Adrenal gland (tissue), 12 donors: Measurements from ENCODE around the gene LRP1B. TPM values are rescaled to one million over a fixed set of nuclear protein-coding genes. Genes with fewer than 3 reads are reported as not detected.

Source experiments
- DNase-seq, 7 donors: peaks; one replicate each; pipeline ENCODE4 v3.0.0-alpha.2; 2019 to 2020
- H3K27ac ChIP-seq, 5 donors: fragments of 200-600 bp; sonication (generic) in 4 of 5; 1 replicate in 3 of 5; 2 replicates in 2 of 5; pipeline versions ENCODE4 v1.5.1 to v1.8.0; 2016 to 2020; ENCODE audit warnings: mild to moderate bottlenecking in 1 of 5
- H3K27me3 ChIP-seq: fragments of 200-600 bp; 2 replicates; pipeline ENCODE4 v1.8.0; 2021
- H3K36me3 ChIP-seq, 2 donors: fragments of 200-600 bp; replicated peaks in 1 of 2; 1 replicate in 1 of 2; 2 replicates in 1 of 2; pipeline versions ENCODE4 v1.5.1 to v1.8.0; 2018 to 2022
- H3K4me1 ChIP-seq, 2 donors: fragments of 200-600 bp; replicated peaks in 1 of 2; 1 replicate in 1 of 2; 2 replicates in 1 of 2; pipeline versions ENCODE4 v1.5.1 to v1.8.0; 2018 to 2021
- H3K4me3 ChIP-seq, 4 donors: fragments of 200-600 bp; sonication (generic) in 3 of 4; one replicate each; pipeline ENCODE4 v1.5.1; 2016 to 2018
- H3K9me3 ChIP-seq, 3 donors: fragments of 200-600 bp; sonication (generic) in 1 of 3; replicated peaks in 1 of 3; 1 replicate in 2 of 3; 2 replicates in 1 of 3; pipeline versions ENCODE4 v1.5.1 to v1.8.0; 2016 to 2021
- CTCF ChIP-seq, 6 experiments: fragments of 450-650 bp in 4 of 6; fragments of 200-600 bp in 2 of 6; sonication (generic) in 1 of 6; IDR thresholded peaks; 1 replicate in 5 of 6; 2 replicates in 1 of 6; pipeline versions ENCODE4 v1.5.1 to v1.8.0; 2016 to 2021; ENCODE audit warnings: antibody characterized with exemption in 6 of 6, mild to moderate bottlenecking in 2 of 6, moderate library complexity in 1 of 6
- POLR2A ChIP-seq, 2 donors: fragments of 450-650 bp; IDR thresholded peaks; one replicate each; pipeline ENCODE4 v1.6.1; 2017; ENCODE audit warnings: antibody characterized with exemption in 2 of 2, mild to moderate bottlenecking in 2 of 2, moderate library complexity in 1 of 2
- WGBS, 4 donors: extraction: QIAGEN DNeasy Blood & Tissue Kit in 2 of 4; methylation state at CpG; one replicate each; pipeline versions ENCODE4 v1.1.5 to v1.1.7; 2013 to 2017; 5-methylcytosine and 5-hydroxymethylcytosine counted together
- intact Hi-C, 2 donors: fragments of 100-400 bp; cut with DNase I; formaldehyde crosslinking; loops; one replicate each; pipeline versions ENCODE4 v1.14.1 to v1.15.0; 2022 to 2023
- polyA plus RNA-seq, 3 donors: library from polyadenylated mRNA; stranded (reverse); fragments of 200-250 nt in 2 of 3; fragments of 350-450 nt in 1 of 3; fragmentation: Illumina TruSeq in 1 of 3; extraction: RNeasy Lipid Tissue Mini Kit (QIAGEN cat#74804) in 1 of 3; gene quantifications; one replicate each; pipeline ENCODE4 v1.2.3, GENCODE V29; 2013 to 2014
- total RNA-seq, 9 donors: library from RNA; depleted of rRNA in 4 of 9; stranded (reverse); fragments of >200 nt in 4 of 9; fragments of 120-200 nt in 1 of 9; fragmentation: NEBNext Ultra II Directional in 1 of 9; extraction: Animal tissue kit (Norgen Biotek cat#: 25700) in 1 of 9; gene quantifications; one replicate each; pipeline versions ENCODE4 v1.1.0 to v1.2.4, GENCODE V29; 2013 to 2023
- donor health status: healthy with polysubstance abuse.
- donor health status: Bipolar disorder and iron deficiency.
- donor health status: DM: yes; HTN: yes; CAD: no.
- donor health status: DM: no; HTN: no; CAD: no.
- donor health status: DM: no; HTN: no; CAD: no.
- donor health status: DM: yes; HTN: yes; CAD: no.

The LRP1B gene
- total and polyA plus RNA-seq, 12 donors: 0.84 to 5.4 (median 2.1) TPM

GRCh38 chr2:140929849-140930248 is 1201.0 kb downstream of the LRP1B start:
- Histone ChIP-seq H3K27ac (no peak overlapping the region), H3K4me3 (no peak overlapping the region), H3K4me1 (no peaks in the 10 kb centered on the region), H3K27me3 (no peaks in the 10 kb centered on the region), H3K36me3 (no peaks in the 10 kb centered on the region), H3K9me3 (no peaks in the 10 kb centered on the region)
- TF ChIP-seq POLR2A (IDR thresholded peaks at IDR 0.05): no peak
- TF ChIP-seq CTCF (IDR thresholded peaks at IDR 0.05): no peak
- intact Hi-C loops: no loop called here
- no peak for DNase-seq
- 54 to 64% (median 59%) methylated on average over 5 of the region's 5 CpGs for WGBS, 4 donors

GRCh38 chr2:140918426-140918825 is 1212.4 kb downstream of the LRP1B start:
- H3K4me1 ChIP-seq: no peaks in the 10 kb centered on the region
- H3K27ac ChIP-seq: no peak overlapping the region
- DNase-seq: no peak
- TF ChIP-seq POLR2A (IDR thresholded peaks at IDR 0.05) (no peak), CTCF (IDR thresholded peaks at IDR 0.05) (no peak)
- no peaks in the 10 kb centered on the region for H3K27me3 ChIP-seq
- peaks cover 0 to 7% (median 0%) of the 10 kb centered on the region in 3 donors for H3K9me3 ChIP-seq
- no peak overlapping the region for H3K4me3 ChIP-seq
- no peaks in the 10 kb centered on the region for H3K36me3 ChIP-seq
- 85 to 91% (median 87%) methylated on average over 3 of the region's 3 CpGs for WGBS, 4 donors
- intact Hi-C loops: no loop called here

GRCh38 chr2:140916410-140916809 is 1214.4 kb downstream of the LRP1B start:
- peaks cover 0 to 7% (median 0%) of the 10 kb centered on the region in 3 donors for H3K9me3 ChIP-seq
- DNase-seq: no peak
- TF ChIP-seq POLR2A (IDR thresholded peaks at IDR 0.05) (no peak), CTCF (IDR thresholded peaks at IDR 0.05) (no peak)
- no peaks in the 10 kb centered on the region for H3K27me3 ChIP-seq
- H3K27ac ChIP-seq: no peak overlapping the region
- intact Hi-C loops: no loop called here
- no peaks in the 10 kb centered on the region for H3K36me3 ChIP-seq
- no peaks in the 10 kb centered on the region for H3K4me1 ChIP-seq
- H3K4me3 ChIP-seq: no peak overlapping the region

GRCh38 chr2:140910683-140911082 is 1220.1 kb downstream of the LRP1B start:
- no peaks in the 10 kb centered on the region for H3K9me3 ChIP-seq
- intact Hi-C loops: no loop called here
- H3K4me1 ChIP-seq: no peaks in the 10 kb centered on the region
- H3K27ac ChIP-seq: no peak overlapping the region
- H3K27me3 ChIP-seq: no peaks in the 10 kb centered on the region
- no peak for DNase-seq
- no peak overlapping the region for H3K4me3 ChIP-seq
- no peaks in the 10 kb centered on the region for H3K36me3 ChIP-seq
- no peak for TF ChIP-seq POLR2A (IDR thresholded peaks at IDR 0.05)
- TF ChIP-seq CTCF (IDR thresholded peaks at IDR 0.05): no peak
